ENCODE results near the gene IGF1R.

Gene IGF1R

GRCh38 chr15:98983334-98983733, 335.0 kb downstream of the IGF1R start:
- Histone ChIP-seq H3K9me3 (ENCODE audit: insufficient read depth, low read length) (peaks cover 11% of the 10 kb centered on the region; the same call in 1 of the 2 replicates), H3K9ac (ENCODE audit: low read length) (no peak overlapping the region), H3K27ac (ENCODE audit: low read depth, low read length) (no peak overlapping the region), H3F3A (ENCODE audit: insufficient read depth) (no peaks in the 10 kb centered on the region), H3K36me3 (ENCODE audit: low read length) (no peaks in the 10 kb centered on the region), H3K4me2 (ENCODE audit: low read depth, low read length, poor library complexity, severe bottlenecking) (no peak overlapping the region), H3K27me3 (ENCODE audit: low read length) (no peaks in the 10 kb centered on the region), H4K20me1 (ENCODE audit: low read depth, low read length) (no peaks in the 10 kb centered on the region), H3K79me2 (ENCODE audit: insufficient read depth, low read length) (no peaks in the 10 kb centered on the region), H3K4me3 (ENCODE audit: insufficient read depth, low read length, poor library complexity, severe bottlenecking) (no peak overlapping the region), H2AFZ (ENCODE audit: low read depth, low read length, severe bottlenecking) (no peak overlapping the region), H3K9me2 (replicated peaks; ENCODE audit: insufficient read depth, low read length) (no peaks in the 10 kb centered on the region)
- no peak for TF ChIP-seq CTCF (IDR thresholded peaks at IDR 0.05; ENCODE audit: insufficient read depth, low read length, poor library complexity, severe bottlenecking)
- no peak for TF ChIP-seq EZH2phosphoT487 (conservative IDR thresholded peaks at IDR 0.05; ENCODE audit: low read length)

GRCh38 chr15:98986281-98986680, 337.9 kb downstream of the IGF1R start:
- H3K27me3 ChIP-seq (ENCODE audit: low read length): no peaks in the 10 kb centered on the region
- no peak for TF ChIP-seq CTCF (IDR thresholded peaks at IDR 0.05; ENCODE audit: insufficient read depth, low read length, poor library complexity, severe bottlenecking)
- no peak for TF ChIP-seq EZH2phosphoT487 (conservative IDR thresholded peaks at IDR 0.05; ENCODE audit: low read length)
- H3K27ac ChIP-seq (ENCODE audit: low read depth, low read length): no peak overlapping the region

GRCh38 chr15:98994892-98995291, 346.6 kb downstream of the IGF1R start:
- no peak overlapping the region for H3K4me3 ChIP-seq (ENCODE audit: insufficient read depth, low read length, poor library complexity, severe bottlenecking)
- no peak overlapping the region for H2AFZ ChIP-seq (ENCODE audit: low read depth, low read length, severe bottlenecking)
- H3K79me2 ChIP-seq (ENCODE audit: insufficient read depth, low read length): no peaks in the 10 kb centered on the region
- no peaks in the 10 kb centered on the region for H3K9me3 ChIP-seq (ENCODE audit: insufficient read depth, low read length)
- no peaks in the 10 kb centered on the region for H3K9me2 ChIP-seq (replicated peaks; ENCODE audit: insufficient read depth, low read length)
- H3K27me3 ChIP-seq (ENCODE audit: low read length): no peaks in the 10 kb centered on the region
- no peak overlapping the region for H3K4me2 ChIP-seq (ENCODE audit: low read depth, low read length, poor library complexity, severe bottlenecking)
- TF ChIP-seq CTCF (IDR thresholded peaks at IDR 0.05; ENCODE audit: insufficient read depth, low read length, poor library complexity, severe bottlenecking): no peak
- no peak for TF ChIP-seq EZH2phosphoT487 (conservative IDR thresholded peaks at IDR 0.05; ENCODE audit: low read length)
- no peak overlapping the region for H3K27ac ChIP-seq (ENCODE audit: low read depth, low read length)
- H3F3A ChIP-seq (ENCODE audit: insufficient read depth): no peaks in the 10 kb centered on the region
- H3K9ac ChIP-seq (ENCODE audit: low read length): no peak overlapping the region
- no peaks in the 10 kb centered on the region for H3K36me3 ChIP-seq (ENCODE audit: low read length)
- no peaks in the 10 kb centered on the region for H4K20me1 ChIP-seq (ENCODE audit: low read depth, low read length)

More at GRCh38 chr15:98986281-98986680, 337.9 kb downstream of the IGF1R start:
- no peaks in the 10 kb centered on the region for H3K36me3 ChIP-seq (ENCODE audit: low read length)
- H4K20me1 ChIP-seq (ENCODE audit: low read depth, low read length): no peaks in the 10 kb centered on the region
- no peaks in the 10 kb centered on the region for H3F3A ChIP-seq (ENCODE audit: insufficient read depth)
- H3K9ac ChIP-seq (ENCODE audit: low read length): no peak overlapping the region
- no peak overlapping the region for H3K4me3 ChIP-seq (ENCODE audit: insufficient read depth, low read length, poor library complexity, severe bottlenecking)
- no peak overlapping the region for H3K4me2 ChIP-seq (ENCODE audit: low read depth, low read length, poor library complexity, severe bottlenecking)
- H2AFZ ChIP-seq (ENCODE audit: low read depth, low read length, severe bottlenecking): no peak overlapping the region
- H3K9me3 ChIP-seq (ENCODE audit: insufficient read depth, low read length): peaks cover 11% of the 10 kb centered on the region; the same call in 1 of the 2 replicates
- H3K79me2 ChIP-seq (ENCODE audit: insufficient read depth, low read length): no peaks in the 10 kb centered on the region
- H3K9me2 ChIP-seq (replicated peaks; ENCODE audit: insufficient read depth, low read length): no peaks in the 10 kb centered on the region
